Measurements from ENCODE around the gene SOX15.

DNA sequence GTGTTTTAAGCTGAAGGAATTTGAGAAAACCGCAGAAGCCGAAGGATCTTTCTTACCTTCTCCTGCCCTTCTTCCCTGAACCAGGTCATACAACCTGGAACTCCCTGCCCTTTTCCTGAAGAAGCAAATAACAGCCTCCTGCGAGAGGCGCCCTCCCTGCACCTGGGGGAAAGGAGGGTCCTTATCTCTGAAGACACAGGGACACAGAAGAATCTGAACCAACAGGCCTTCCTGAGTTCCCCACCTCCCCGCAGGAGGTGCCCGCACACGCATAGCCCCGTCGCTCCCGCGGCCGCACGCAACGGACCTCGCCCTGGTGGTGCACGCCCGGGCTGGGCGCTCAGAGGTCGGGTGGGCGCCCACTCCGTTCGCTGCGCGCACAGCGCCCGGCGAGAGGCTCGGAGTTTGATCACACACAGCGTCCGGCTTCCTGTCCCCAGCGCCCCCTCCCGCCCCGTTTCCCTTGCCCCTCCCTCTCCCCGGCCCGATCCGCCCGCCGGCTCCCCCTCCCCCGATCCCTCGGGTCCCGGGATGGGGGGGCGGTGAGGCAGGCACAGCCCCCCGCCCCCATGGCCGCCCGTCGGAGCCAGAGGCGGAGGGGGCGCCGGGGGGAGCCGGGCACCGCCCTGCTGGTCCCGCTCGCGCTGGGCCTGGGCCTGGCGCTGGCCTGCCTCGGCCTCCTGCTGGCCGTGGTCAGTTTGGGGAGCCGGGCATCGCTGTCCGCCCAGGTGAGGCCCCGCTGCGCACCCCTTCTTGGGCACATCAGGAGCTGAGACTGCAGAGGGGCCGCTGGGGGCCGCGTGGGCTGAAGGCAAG, 41.1 kb downstream of the SOX15 start, which contains the start of gene TNFSF12:
- TF ChIP-seq, protein P1, sequence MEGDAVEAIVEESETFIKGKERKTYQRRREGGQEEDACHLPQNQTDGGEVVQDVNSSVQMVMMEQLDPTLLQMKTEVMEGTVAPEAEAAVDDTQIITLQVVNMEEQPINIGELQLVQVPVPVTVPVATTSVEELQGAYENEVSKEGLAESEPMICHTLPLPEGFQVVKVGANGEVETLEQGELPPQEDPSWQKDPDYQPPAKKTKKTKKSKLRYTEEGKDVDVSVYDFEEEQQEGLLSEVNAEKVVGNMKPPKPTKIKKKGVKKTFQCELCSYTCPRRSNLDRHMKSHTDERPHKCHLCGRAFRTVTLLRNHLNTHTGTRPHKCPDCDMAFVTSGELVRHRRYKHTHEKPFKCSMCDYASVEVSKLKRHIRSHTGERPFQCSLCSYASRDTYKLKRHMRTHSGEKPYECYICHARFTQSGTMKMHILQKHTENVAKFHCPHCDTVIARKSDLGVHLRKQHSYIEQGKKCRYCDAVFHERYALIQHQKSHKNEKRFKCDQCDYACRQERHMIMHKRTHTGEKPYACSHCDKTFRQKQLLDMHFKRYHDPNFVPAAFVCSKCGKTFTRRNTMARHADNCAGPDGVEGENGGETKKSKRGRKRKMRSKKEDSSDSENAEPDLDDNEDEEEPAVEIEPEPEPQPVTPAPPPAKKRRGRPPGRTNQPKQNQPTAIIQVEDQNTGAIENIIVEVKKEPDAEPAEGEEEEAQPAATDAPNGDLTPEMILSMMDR (conservative IDR thresholded peaks at IDR 0.05; ENCODE audit: low read length) = no peak
- TF ChIP-seq EZH2phosphoT487 (IDR thresholded peaks at IDR 0.05; ENCODE audit: borderline replicate concordance, low read depth, low read length) = no peak
